CD1c-positive myeloid dendritic cell (primary cell): ENCODE data around the gene ANXA6.
"Not testable (repeated sequence)": the region's sequence is repeated elsewhere in the genome, so short reads cannot be mapped to it uniquely, and the experiment has no call there.

Source experiments
- DNase-seq: peaks from one replicate; pipeline ENCODE4 v3.0.0-alpha.2; 2016; ENCODE audit errors: extremely low spot score

The ANXA6 gene

DNA sequence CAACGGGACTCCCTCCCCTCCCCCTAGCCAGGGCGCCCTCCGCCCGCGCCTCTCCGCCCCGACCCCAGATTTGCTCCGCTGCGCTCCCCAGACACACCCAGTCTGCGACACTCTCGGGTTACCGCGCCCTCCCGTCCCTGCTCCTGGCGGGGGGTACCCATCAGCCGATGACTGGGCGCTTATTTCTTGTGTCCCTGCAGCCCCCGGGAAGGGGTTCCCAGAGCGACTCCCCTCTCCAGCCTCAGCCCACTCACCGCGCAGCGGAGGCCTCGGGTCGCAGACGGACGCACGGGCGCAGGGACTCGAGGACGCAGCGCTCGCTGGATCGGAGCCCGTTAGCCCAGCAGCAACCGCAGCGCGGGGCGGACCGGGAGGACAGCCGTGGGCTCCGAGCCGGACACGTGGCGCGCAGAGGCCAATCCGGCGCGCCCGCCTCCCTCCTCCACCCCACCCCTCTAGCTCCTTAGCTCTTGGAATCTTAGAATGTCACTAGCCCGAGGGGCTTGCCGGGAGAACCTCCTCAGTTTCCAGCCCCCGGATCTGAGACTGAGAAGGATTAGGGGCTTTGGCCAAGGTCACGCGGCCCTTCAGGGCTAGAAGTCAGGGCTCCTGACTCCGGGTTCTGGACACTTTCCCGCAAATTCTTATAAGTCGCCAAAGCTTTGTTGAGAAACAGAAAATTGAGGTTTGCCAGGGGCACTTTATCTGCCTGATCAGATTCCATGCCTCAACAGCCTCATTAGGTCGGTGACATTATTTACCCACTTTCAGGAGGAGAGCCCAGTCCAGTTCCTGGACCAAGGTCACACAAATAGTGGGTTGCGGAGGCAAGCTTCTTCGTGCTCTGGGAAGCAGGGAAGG lies at the start of gene ANXA6:
ANXA6 (minus strand) TSS at position 354 of the 861 bp plus-strand sequence. CDS start 9,878 bp downstream, outside the sequence.
- DNase-seq = peak; percentile 88

GRCh38 chr5:151205411-151205810 lies 47.8 kb upstream of the ANXA6 start:
- no peak for DNase-seq

DNA sequence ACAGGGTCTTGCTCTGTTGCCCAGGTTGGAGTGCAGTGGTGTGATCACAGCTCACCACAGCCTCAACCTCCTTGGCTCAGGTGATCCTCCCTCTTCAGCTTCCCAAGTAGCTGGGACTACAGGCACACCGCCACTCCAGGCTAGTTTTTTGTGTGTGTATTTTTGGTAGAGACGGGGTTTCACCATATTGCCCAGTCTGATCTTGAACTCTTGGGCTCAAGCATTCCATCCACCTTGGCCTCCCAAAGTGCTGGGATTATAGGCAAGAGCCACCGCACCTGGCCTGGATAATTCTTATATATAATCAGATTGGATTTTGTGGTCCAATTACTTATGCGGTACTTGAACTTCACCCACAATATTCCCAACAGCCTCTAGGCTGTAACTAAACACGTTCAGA lies 46.5 kb upstream of the ANXA6 start:
- DNase-seq = no peak

DNA sequence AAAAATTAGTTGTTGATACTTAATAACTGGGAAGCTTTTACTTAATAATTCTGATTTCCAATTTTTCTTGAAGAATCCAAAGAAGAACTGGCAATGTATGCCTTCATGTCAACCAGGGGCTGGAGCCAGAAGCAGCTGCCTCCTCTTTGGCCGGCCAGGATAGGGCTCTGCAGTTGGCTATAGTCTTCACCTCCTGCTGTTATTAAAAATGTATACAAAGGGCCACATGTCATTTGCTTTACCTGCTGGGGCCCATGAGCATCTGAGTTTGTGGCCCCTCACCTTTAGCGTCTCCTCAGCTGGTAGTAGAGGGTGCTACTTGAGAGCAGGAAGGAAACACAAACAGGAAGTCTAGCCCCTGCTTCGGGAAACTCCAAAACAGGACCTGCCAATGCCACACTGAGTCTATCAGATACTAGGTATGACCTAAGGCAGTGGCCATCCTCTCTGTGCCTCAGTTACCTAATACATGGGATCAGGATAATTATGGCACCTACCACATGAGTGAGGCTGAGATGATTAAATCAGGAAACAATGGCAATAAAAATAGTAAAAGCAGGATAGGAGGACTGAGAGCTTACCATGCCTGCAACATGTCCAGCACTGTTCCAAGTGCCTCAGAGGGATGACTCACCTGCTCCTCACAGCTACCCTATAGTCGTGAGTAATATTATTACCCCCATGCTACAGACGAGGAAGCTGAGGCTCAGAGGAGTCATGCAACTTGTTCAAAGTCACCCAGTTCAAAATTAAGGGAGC lies 45.0 kb upstream of the ANXA6 start:
- no peak for DNase-seq

DNA sequence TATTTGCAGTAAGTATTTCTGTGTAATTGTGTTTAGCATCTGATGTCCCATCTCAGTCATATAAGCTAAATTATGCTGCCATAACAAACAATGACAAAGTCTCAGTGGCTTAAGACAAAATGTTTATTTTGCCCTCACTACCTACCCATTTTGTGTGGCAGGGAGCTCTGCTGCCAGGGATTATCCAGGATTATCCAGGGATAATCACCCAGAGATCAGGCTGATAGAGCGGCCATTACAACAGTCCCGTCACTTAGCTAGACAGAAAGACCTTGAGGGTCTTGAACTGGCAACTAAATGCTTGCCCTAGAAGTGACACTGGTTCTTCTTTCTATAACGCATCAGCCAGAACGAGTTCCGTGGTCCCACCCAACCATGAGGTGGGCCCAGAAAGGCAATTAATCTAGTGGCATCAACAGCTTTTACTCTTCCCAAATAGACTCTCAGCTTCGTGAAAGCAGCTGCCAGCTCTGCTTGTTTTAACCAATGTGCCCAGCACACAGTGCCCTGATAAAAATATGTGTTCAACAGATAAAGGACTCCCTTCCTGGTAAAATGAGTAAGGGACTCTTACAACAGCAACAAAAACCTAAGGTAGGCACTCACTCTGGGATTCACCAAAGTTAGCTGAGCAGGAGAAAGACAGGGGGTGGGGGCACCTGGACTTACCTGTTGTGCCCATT lies 43.5 kb upstream of the ANXA6 start:
- no peak for DNase-seq

- DNase-seq = no peak
Measured at GRCh38 chr5:151199581-151200185, 42.1 kb upstream of the ANXA6 start.

- DNase-seq = no peak
Measured at GRCh38 chr5:151198861-151199260, 41.3 kb upstream of the ANXA6 start.

GRCh38 chr5:151197291-151197600 lies 39.7 kb upstream of the ANXA6 start:
- not testable (repeated sequence) for DNase-seq

DNA sequence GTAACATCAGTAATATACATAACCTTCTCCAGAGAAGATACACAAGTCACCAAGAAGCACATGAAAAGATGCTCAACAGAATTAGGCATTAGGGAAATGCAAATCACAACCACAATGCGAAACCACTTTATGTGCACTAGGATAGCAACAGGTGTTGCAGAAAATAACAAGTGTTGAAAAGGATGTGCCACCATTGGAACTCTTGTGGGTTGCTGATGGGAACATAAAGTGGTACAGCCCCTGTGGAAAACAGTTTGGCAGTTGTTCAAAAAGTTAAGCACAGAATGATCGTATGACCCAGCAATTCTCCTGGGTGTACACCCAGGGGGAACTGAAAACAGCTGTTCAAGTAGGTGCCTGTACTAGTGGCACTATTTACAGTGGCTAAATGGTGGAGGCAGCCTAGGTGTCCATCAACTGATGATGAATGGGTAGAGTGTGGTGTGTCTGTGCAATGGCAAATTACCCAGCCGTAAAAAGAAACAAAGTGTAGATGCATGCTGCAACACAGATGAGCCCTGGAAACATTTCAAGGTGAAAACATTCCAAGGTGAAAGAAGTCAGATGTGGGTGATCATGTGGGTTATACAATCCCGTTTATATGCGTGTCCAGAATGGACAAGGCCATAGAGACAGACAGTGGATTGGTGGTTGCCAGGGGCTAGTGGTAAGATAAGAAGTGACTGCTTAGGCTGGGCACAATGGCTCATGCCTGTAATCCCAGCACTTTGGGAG lies 39.1 kb upstream of the ANXA6 start:
- DNase-seq = peak; percentile 19

DNA sequence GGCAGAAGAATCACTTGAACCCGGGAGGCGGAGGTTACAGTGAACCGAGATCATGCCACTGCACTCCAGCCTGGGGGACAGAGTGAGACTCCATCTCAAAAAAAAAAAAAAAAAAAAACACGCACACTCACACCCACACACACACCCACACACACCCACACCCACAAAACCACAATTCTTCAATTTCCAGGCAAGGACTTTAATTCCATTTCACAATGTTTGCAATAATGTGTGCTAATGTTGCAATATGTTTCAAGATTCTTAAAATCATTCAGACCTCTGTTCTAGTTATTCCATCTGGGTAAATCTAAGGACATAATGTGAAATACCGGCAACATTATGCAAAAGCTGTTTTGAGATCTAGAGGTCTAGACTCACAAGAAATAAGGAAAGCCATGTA lies 38.0 kb upstream of the ANXA6 start:
- DNase-seq = peak; percentile 41

- no peak for DNase-seq
Measured at GRCh38 chr5:151192626-151193025, 35.0 kb upstream of the ANXA6 start.

DNA sequence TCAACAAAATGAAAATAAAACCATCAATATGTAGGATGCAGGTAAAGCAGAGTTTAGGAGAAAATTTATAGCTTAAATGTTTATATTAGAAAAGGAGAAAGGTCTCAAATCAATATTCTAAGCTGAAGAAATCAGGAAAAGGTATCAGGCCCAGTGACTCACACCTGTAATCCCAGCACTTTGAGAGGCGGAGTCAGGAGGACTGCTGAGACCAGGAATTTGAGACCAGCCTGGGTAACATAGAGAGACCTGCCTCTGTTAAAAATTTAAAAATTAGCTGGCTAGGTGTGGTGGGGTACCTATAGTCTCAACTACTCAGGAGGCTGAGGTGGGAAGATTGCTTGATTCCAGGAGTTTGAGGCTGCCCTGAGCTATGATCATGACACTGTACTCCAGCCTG lies 34.1 kb upstream of the ANXA6 start:
- DNase-seq = no peak

GRCh38 chr5:151189151-151189550 lies 31.6 kb upstream of the ANXA6 start:
- no peak for DNase-seq

DNA sequence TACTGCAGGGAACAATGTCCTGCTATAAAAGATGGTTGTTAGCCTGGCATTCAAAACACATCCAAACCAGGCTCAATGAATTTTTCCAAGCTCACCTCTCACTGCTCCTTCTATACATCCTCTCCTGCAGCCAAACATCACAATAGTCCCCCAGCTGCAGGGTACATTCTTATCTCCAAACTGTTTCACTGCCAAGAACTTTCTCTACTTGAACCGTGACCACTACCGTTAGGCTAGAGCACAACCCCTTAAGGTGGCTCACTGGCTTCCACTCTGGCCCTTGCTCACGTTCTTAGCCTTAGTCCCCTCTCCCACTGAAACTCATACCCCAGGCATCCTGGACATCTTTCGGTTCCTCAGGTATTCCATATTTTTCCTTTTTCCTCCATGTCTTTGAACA lies 29.0 kb upstream of the ANXA6 start:
- no peak for DNase-seq

DNA sequence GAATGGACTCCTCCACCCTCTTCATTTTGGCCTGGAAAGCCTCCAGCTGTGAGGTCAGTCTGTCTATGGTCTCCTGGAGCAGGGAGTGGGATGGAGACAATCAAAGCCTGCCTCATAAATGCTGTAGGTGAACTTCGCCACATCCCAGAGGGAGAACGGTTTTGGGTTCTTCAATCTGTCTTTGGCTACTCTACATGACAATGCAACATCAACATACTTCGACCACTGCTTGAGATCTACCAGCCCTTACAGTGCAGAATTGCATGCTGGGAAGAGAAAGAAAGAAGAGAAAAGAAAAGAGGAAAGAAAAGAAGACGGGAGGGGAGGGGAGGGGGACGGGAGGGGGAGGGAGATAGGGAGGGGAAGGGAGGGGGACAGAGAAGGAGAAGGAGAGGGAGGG lies 28.5 kb upstream of the ANXA6 start:
- no peak for DNase-seq

- no peak for DNase-seq
Measured at GRCh38 chr5:151184316-151185042, 26.9 kb upstream of the ANXA6 start.

DNA sequence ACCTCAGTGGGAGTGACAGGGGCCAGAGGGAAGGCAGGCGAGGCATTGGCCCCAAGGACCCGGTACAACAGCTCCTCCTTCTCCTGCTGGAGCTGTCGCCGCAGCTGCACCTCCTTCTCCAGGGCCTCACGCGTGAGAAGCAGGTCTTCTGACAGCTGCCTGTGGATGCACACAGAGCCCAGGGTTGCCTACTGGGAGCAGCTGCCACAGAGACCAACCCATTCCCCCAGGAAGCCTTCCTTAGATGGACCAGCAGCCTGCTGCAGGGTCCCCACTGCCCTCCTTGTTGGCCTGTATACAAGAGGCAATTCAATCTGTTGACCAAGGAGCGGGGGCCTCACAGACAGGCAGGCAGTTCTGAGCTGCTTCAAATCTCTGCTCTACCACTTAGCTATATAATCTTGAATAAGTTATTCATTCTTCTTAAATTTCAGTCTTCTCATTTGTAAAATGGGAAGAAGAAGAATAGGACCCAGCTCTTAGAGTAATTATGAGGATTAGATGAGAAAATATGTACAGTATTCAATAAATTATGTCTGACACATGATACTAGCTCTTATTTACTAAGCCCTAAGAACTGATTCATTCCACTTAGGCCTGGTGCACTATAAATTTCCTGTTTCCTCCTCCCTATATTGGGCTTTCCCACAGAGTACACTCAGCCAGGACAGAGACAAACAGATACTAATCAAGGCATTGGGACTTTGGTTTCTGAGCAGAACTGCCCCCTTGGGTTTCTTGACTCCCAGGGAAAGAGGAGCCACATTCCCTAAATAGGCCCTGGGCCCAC lies 26.1 kb upstream of the ANXA6 start:
- no peak for DNase-seq

GRCh38 chr5:151182976-151183375 lies 25.4 kb upstream of the ANXA6 start:
- DNase-seq = no peak

GRCh38 chr5:151182524-151182900 lies 24.9 kb upstream of the ANXA6 start:
- no peak for DNase-seq
